ENCODE data around the gene CSPG4.

CSPG4 gene

DNA sequence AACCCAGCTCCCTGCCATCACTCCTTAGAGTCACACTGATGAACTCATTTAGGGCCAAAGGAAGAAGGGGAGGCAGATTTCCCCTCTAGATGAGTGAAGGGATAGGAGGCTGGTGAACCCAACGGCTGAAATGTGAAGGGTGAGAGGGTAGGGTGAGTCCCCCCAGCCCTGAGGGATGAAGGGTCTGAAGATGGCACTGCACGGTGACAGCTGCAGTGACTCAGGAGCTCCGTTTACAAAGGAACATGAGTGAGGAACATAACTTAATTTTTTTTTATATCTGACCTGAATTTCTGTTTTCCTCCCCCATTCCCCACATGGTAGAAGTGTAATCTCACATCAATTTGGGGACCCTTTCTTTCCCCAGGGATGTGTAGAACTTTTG is 50.9 kb downstream of the CSPG4 start:
- no peaks in the 10 kb centered on the region for H3K27me3 ChIP-seq (ENCODE audit: insufficient read depth, poor library complexity, severe bottlenecking)
- no peak overlapping the region for H3K27ac ChIP-seq (replicated peaks)
- no peak for TF ChIP-seq GABPA (IDR thresholded peaks at IDR 0.05; ENCODE audit: low read depth)
- no peak for TF ChIP-seq CTCF (IDR thresholded peaks at IDR 0.05; ENCODE audit: insufficient read depth, low read length)
- TF ChIP-seq, protein P1, sequence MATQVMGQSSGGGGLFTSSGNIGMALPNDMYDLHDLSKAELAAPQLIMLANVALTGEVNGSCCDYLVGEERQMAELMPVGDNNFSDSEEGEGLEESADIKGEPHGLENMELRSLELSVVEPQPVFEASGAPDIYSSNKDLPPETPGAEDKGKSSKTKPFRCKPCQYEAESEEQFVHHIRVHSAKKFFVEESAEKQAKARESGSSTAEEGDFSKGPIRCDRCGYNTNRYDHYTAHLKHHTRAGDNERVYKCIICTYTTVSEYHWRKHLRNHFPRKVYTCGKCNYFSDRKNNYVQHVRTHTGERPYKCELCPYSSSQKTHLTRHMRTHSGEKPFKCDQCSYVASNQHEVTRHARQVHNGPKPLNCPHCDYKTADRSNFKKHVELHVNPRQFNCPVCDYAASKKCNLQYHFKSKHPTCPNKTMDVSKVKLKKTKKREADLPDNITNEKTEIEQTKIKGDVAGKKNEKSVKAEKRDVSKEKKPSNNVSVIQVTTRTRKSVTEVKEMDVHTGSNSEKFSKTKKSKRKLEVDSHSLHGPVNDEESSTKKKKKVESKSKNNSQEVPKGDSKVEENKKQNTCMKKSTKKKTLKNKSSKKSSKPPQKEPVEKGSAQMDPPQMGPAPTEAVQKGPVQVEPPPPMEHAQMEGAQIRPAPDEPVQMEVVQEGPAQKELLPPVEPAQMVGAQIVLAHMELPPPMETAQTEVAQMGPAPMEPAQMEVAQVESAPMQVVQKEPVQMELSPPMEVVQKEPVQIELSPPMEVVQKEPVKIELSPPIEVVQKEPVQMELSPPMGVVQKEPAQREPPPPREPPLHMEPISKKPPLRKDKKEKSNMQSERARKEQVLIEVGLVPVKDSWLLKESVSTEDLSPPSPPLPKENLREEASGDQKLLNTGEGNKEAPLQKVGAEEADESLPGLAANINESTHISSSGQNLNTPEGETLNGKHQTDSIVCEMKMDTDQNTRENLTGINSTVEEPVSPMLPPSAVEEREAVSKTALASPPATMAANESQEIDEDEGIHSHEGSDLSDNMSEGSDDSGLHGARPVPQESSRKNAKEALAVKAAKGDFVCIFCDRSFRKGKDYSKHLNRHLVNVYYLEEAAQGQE (IDR thresholded peaks at IDR 0.05; ENCODE audit: insufficient replicate concordance, low read depth), result no peak
- no peak for TF ChIP-seq POLR2AphosphoS5 (IDR thresholded peaks at IDR 0.05; ENCODE audit: low read depth)
- TF ChIP-seq SPI1 (IDR thresholded peaks at IDR 0.05; ENCODE audit: borderline replicate concordance, low read depth), result no peak
- H3K4me3 ChIP-seq (replicated peaks; ENCODE audit: insufficient read depth, low read length), result no peak overlapping the region
- DNase-seq (ENCODE audit: low read depth in 1 of 2, low spot score in 1 of 2), result no peak

DNA sequence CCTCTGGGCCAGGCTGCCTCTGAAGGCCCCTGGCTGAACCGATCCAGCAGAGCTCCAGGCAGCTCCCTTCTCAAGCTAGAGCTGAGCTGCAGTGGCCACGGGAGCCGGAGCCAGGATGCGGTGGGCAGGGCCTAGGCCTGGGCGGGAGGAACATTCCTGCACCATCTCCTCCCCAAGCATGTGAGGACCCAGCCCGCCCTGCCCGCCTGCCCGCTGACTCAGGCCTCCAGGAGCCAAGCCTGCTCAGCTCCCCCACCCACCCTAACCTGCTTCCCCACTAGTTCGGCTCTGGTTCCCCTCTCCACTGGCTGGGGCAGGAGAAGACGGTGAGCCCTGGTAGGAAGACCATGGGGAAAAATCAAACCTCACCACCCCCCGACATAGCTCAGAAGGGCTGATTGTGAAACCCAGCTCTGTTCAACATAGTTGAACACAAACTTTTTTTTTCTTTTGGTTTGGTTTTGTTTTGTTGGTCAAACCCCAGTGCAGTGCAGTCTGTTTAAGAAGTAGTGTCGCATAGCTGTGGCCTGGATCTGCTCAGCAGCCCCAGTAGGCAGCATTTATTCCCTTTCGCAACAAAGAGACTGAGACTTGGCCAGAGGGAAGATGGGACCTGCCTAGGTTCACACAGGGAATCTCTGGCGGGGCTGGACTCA is 51.4 kb downstream of the CSPG4 start:
- H3K27ac ChIP-seq (replicated peaks), result no peak overlapping the region

GRCh38 chr15:75659928-75660645 is 52.6 kb downstream of the CSPG4 start:
- no peak overlapping the region for H3K4me3 ChIP-seq (replicated peaks; ENCODE audit: insufficient read depth, low read length)
- no peaks in the 10 kb centered on the region for H3K27me3 ChIP-seq (ENCODE audit: insufficient read depth, poor library complexity, severe bottlenecking)
- TF ChIP-seq POLR2AphosphoS5 (IDR thresholded peaks at IDR 0.05; ENCODE audit: low read depth) (no peak), SPI1 (IDR thresholded peaks at IDR 0.05; ENCODE audit: borderline replicate concordance, low read depth) (no peak), GABPA (IDR thresholded peaks at IDR 0.05; ENCODE audit: low read depth) (no peak), CTCF (IDR thresholded peaks at IDR 0.05; ENCODE audit: insufficient read depth, low read length) (no peak)
- TF ChIP-seq, protein P1 (IDR thresholded peaks at IDR 0.05; ENCODE audit: insufficient replicate concordance, low read depth), result no peak
- no peak overlapping the region for H3K27ac ChIP-seq (replicated peaks)
- no peak for DNase-seq (ENCODE audit: low read depth in 1 of 2, low spot score in 1 of 2)

More for the DNA sequence above, 51.4 kb downstream of the CSPG4 start:
- DNase-seq (ENCODE audit: low read depth in 1 of 2, low spot score in 1 of 2), result no peak
- Histone ChIP-seq H3K27me3 (ENCODE audit: insufficient read depth, poor library complexity, severe bottlenecking) (no peaks in the 10 kb centered on the region), H3K4me3 (replicated peaks; ENCODE audit: insufficient read depth, low read length) (no peak overlapping the region)
- no peak for TF ChIP-seq SPI1 (IDR thresholded peaks at IDR 0.05; ENCODE audit: borderline replicate concordance, low read depth)
- no peak for TF ChIP-seq GABPA (IDR thresholded peaks at IDR 0.05; ENCODE audit: low read depth)

DNA sequence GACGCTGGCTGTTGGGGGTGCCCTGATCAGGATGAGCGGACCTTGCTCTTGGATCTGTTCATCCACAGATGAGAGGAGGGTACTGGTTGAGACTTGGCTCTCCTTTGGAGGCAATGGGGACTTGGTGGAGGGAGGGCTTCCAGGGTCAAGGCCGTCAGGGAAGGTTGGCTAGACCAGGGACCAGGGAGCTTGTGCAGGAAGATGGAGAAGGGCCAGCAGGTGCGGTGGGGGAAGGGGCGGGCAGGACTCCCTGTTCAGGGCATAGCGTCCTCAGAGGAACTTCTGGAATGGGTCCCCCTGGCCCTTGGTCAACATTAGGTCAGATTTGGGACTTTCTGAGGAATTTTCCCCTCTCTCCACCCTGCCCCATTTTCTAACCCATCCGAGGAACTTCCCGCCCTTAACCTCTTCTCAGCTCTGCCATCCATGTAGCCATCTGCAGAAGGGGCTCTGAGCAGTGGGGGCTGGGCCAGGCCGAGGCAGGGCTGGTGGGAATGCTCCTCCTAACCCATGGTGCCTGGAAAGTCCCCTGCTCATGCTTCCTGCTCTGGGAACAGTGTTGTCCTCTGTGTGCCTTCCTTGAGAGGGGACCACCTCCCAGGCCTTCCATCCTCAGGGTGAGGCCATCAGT is 53.4 kb downstream of the CSPG4 start:
- no peak for DNase-seq (ENCODE audit: low read depth in 1 of 2, low spot score in 1 of 2)
- H3K27me3 ChIP-seq (ENCODE audit: insufficient read depth, poor library complexity, severe bottlenecking), result no peaks in the 10 kb centered on the region
- no peak overlapping the region for H3K4me3 ChIP-seq (replicated peaks; ENCODE audit: insufficient read depth, low read length)
- H3K27ac ChIP-seq (replicated peaks), result no peak overlapping the region
- TF ChIP-seq CTCF (IDR thresholded peaks at IDR 0.05; ENCODE audit: insufficient read depth, low read length), result no peak
- TF ChIP-seq SPI1 (IDR thresholded peaks at IDR 0.05; ENCODE audit: borderline replicate concordance, low read depth), result no peak
- TF ChIP-seq, protein P1 (IDR thresholded peaks at IDR 0.05; ENCODE audit: insufficient replicate concordance, low read depth), result no peak
- TF ChIP-seq POLR2AphosphoS5 (IDR thresholded peaks at IDR 0.05; ENCODE audit: low read depth), result no peak
- TF ChIP-seq GABPA (IDR thresholded peaks at IDR 0.05; ENCODE audit: low read depth), result no peak
